ENCODE results near the gene RGS12.

DNA sequence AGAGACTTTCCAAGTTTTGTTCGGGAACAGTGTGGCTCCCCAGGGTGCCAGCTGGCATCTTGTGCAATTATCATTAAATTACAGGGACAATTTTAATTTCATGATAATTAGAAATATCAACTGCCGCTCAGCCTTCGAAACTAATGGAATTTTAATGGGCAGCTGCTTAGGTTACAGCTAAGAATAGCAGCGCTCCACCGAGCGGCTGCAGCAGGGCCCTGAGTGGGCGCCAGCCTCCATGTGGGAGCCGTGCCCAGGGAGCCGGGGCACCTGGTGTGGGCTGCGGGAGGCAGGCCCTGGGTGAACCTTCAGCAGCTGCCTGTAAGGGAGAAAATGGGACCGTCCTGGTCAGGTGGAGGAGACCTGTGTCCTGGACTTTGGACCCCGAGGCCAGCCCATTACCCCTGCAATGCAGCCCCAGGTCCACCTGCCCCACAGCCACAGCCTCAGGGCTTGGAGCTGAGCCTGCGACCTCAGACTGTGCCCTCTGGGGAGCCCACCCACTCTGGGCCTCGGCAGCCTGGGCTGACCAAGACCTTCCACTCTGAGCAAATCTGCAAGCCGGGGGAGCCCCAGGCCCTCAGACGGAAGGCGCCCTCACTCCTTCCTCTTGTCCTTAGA, 22.7 kb upstream of the RGS12 start:
- TF ChIP-seq, protein P1, sequence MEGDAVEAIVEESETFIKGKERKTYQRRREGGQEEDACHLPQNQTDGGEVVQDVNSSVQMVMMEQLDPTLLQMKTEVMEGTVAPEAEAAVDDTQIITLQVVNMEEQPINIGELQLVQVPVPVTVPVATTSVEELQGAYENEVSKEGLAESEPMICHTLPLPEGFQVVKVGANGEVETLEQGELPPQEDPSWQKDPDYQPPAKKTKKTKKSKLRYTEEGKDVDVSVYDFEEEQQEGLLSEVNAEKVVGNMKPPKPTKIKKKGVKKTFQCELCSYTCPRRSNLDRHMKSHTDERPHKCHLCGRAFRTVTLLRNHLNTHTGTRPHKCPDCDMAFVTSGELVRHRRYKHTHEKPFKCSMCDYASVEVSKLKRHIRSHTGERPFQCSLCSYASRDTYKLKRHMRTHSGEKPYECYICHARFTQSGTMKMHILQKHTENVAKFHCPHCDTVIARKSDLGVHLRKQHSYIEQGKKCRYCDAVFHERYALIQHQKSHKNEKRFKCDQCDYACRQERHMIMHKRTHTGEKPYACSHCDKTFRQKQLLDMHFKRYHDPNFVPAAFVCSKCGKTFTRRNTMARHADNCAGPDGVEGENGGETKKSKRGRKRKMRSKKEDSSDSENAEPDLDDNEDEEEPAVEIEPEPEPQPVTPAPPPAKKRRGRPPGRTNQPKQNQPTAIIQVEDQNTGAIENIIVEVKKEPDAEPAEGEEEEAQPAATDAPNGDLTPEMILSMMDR (IDR thresholded peaks at IDR 0.05; ENCODE audit: low read length) = no peak
- no peak for TF ChIP-seq EZH2 (IDR thresholded peaks at IDR 0.05; ENCODE audit: borderline replicate concordance, low read length)

Measured in OCI-LY1 (cell line).